ENCODE results near the gene PCDH11Y.
"Not testable (repeated sequence)": the region's sequence is repeated elsewhere in the genome, so short reads cannot be mapped to it uniquely, and the experiment has no call there.

DNA sequence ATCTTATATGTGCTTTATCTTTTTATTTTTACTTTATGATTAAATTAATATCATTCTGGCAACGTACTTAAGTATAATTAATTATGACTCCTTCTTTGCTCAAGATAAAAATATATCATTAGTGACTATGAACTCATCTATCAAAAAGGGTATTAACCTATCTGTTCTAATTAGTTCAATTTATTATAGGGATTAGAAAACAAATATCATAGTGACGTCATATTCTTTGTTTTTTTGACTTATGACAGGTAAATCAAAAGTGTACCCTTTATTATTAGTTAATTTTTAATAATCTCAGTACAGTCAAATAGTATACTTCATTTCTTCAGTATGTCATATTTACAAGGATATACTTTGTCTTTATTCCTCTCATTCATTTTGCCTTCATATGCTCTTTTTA is 638.5 kb downstream of the PCDH11Y start:
- TF ChIP-seq, protein P1, sequence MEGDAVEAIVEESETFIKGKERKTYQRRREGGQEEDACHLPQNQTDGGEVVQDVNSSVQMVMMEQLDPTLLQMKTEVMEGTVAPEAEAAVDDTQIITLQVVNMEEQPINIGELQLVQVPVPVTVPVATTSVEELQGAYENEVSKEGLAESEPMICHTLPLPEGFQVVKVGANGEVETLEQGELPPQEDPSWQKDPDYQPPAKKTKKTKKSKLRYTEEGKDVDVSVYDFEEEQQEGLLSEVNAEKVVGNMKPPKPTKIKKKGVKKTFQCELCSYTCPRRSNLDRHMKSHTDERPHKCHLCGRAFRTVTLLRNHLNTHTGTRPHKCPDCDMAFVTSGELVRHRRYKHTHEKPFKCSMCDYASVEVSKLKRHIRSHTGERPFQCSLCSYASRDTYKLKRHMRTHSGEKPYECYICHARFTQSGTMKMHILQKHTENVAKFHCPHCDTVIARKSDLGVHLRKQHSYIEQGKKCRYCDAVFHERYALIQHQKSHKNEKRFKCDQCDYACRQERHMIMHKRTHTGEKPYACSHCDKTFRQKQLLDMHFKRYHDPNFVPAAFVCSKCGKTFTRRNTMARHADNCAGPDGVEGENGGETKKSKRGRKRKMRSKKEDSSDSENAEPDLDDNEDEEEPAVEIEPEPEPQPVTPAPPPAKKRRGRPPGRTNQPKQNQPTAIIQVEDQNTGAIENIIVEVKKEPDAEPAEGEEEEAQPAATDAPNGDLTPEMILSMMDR (IDR thresholded peaks at IDR 0.05 in 8 of 11, conservative IDR thresholded peaks at IDR 0.05 in 3 of 11) = not testable (repeated sequence)
- not testable (repeated sequence) for TF ChIP-seq POLR2A, POLR2AphosphoS5 (IDR thresholded peaks at IDR 0.05)

Measured in spleen (tissue), 7 donors.